HG03571 (cell line): Measurements from ENCODE around the gene TPRKB.
A peak's percentile ranks its signal among the peaks of the same experiment; 100 is the strongest.
"Not testable (repeated sequence)": the region's sequence is repeated elsewhere in the genome, so short reads cannot be mapped to it uniquely, and the experiment has no call there.

ENCODE experiments used
- ATAC-seq: cut with Tn5 transposase; IDR thresholded peaks from one replicate; pipeline ENCODE4 v1.9.1; 2021; ENCODE audit not compliant: unreplicated experiment

Gene TPRKB

DNA sequence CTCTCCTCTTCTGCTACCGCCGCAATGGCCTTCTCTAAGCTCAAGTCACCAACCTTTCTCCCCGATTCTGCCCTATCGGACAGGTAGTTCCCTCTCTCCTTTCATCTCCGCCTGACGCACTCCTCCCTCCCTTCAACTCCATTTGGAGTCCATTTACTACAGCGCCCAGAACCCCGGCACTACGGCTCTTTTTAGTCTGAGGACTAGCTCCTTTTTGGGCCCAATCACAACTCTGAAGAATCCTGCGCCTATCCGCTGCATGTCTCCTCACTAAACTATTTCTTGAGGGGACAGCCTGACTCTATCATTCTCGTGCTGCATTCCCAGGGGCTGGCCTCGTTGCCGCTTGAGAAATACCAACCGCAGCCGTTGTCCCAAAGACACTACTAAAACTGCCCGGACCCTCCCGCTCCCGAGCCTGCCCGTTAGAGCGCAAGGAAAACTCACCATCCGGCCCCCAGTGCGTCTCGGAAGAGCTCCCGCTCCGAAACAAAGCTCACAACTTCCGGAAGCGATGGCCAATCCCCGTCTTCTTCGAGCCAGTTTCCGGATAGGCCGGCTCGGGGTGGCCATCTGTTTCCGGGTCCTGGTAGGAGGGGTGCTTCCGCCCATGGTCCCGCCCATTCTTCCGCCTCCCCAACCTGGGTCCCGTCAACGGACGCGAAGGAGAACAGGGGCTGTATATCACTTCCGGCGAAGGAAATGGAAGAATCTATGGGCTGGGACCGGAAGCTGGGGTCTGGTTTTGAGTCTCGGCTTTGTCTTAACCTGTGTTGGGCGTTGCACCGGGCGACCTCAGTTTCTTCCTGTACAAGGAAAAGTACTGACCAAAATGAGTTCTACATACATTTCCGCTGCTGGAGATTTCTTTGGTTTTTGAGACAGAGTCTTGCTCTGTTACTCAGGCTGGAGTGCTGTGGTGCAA is at the start of gene TPRKB:
Gene TPRKB, minus strand, starts transcription at position 491 of the 925 bp plus-strand sequence. CDS start 2,776 bp downstream, outside the sequence.
- peak; percentile 95 for ATAC-seq

DNA sequence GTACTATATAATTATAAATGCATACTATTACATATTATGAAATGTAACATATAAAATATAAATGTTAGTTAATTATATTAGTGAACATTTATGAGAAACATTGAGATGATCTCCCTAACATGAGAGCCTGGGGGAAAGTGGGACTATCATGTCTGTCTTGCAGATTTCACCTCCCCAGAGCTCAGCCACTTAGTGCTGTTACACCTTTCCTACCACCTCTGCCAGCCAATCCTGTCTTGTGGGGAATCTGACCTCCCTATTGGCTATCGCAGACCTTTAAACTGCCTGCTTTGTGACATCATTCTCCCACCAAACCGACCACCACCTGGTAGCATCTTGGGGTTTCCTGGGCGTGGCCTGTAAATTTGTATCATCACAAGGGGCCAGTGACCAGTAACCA is 46.7 kb upstream of the TPRKB start, which contains the start of gene C2orf78:
Gene C2orf78, plus strand, starts transcription at position 301 of the 400 bp plus-strand sequence. CDS start 127 bp downstream, outside the sequence.
- ATAC-seq: not testable (repeated sequence)

DNA sequence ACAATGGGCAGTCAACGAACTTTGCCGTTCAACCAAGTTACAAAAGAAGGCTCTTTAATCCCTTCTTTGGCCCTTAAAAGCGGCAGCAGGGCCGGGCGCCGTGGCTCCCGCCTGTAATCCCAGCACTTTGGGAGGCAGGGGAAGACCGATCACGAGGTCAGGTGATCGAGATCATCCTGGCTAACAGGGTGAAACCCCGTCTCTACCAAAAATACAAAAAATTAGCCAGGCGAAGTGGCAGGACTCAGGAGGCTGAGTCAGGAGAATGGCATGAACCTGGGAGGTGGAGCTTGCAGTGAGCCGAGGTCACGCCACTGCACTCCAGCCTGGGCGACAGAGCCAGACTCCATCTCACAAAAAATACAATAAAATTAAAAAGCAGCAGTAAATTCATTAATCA is 46.3 kb upstream of the TPRKB start:
- ATAC-seq: not testable (repeated sequence)

DNA sequence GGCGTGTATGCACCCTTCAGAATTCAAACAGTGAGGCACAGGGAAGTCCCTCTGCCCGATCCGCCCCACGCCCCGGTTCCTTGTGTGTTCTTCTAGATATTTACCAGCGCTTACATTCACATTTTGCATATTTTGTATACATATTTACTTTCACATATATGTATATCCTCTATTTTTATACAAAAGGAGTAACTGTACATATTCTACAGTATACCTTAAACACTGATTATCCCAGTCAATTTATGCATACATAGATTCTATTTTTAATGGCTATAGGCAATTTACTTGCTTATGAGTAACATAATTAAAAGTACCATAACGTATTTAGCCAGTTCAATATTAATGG is 43.1 kb upstream of the TPRKB start:
- no peak for ATAC-seq

DNA sequence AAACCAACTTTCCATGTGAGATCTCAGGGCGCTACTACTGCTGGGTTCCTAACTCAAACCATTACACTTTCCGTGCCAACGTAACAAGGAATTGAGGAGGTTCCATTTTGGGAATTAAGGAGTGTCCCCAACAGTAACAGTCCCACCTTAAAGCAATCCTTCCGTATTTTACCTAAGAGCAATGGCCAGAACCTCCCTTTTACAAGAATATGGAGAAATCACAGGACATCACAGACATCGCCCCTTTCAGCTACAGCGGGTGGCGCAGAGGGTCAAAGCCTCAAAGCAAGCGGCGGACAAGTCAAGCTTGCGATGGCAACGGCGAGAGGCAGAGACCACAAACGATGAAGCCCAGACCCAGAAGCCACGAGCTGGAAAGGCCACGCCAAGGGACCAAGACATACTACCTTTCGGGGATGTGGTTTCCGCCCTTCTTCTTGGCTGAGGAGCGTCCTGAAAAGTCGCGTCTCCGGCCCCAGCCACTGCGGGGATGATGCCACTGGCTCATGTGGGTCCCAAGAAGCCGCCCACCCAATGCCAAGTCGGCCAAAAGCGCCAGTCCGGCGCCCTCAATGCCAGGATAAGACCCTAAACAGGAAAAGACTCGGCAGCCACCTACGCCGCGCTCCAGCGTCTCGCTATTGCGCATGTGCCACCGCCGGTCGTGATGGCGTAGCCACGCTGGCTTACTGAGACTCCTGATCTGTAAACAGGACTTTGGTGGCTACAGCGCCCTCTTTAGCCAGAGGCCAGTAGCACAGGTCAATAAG is 42.5 kb upstream of the TPRKB start, which contains the start of gene DUSP11:
Gene DUSP11, minus strand, starts transcription at position 637 of the 770 bp plus-strand sequence. Its CDS starts 129 bp downstream, at position 508.
- peak; percentile 99 for ATAC-seq

DNA sequence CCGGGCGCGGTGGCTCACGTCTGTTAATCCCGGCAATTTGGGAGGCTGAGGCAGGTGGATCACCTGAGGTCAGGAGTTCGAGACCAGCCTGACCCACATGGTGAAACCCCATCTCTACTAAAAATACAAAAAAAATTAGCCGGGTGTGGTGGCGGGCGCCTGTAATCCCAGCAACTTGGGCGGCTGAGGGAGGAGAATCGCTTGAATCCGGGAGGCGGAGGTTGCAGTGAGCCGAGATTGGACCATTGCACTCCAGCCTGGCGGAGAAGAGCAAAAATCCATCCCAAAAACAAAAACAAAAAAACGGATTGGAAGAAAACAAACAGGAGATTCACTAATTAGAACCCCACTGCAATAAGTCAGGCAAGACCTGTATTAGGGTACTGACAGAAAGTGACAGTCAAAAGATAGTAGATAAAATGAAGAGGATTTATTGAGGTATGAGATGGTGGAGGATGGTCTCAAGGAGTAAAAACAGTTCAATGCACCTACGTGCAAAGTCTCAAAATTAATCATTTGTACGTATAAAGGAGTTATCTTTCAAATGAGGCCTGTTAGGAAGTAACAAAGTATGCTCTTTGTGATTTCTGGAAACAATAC is 41.8 kb upstream of the TPRKB start:
- not testable (repeated sequence) for ATAC-seq

DNA sequence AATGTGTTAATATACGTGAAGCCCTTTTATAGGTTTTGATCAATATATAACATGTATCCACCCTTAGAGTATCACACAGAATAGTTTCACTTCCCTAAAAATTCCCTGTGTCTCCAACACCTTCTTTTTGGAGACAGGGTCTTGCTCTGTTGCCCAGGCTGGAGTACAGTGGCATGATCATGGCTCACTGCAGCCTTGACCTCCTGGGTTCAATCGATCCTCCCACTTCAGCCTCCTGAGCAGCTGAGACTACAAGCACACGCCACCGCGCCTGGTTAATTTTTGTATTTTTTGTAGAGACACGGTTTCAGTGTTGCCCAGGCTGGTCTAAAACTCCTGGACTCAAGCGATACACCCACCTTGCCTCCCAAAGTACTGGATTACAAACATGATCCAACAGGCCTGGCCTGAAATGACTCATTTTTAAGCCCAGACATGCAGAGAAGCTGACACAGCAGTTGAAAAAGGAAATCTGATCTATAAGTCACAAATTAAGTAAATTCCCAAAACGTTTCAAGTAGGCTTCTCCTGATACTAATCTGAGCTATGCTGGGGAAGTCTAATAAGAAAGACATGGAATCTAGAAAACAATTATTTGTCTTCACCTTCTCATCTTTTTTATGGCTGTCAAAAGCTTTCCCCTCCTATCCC is 39.8 kb upstream of the TPRKB start:
- ATAC-seq: no peak

DNA sequence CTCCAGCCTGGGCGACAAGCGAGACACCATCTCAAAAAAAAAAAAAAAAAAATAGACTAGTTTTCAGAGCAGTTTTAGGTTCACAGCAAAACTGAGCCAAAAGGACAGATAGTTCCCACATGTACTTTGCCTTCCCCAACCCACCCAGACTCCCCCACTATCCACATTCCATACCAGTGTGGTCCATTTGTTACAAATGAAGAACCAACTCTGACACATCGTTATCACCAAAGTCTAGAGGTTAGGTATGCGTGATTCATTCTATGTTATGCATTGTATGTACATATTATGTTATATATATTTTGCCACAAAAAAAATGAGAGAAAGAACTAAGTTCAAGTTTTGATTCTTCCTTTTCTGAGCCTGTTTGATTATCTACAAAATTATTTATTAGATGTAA is 39.2 kb upstream of the TPRKB start:
- ATAC-seq: no peak

DNA sequence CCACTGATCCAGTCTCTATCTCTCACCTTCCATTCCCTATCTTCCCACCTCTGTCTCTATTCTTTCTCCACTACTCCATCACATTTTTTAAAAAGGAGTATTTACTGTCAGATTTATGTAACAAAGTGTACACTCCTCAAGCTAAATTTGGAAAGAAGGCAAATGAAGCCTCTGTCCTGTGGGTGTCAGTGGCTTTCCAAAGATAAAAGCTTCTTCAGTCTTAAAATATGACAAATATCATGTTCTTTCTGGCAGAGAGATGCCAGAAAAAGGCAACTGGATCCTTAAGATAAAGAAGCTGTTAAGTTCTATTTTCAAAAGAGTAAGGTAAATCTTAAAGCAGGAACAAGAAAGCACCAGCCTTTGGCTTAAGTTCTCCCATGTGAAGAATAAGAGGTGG is 35.7 kb upstream of the TPRKB start:
- ATAC-seq: no peak

DNA sequence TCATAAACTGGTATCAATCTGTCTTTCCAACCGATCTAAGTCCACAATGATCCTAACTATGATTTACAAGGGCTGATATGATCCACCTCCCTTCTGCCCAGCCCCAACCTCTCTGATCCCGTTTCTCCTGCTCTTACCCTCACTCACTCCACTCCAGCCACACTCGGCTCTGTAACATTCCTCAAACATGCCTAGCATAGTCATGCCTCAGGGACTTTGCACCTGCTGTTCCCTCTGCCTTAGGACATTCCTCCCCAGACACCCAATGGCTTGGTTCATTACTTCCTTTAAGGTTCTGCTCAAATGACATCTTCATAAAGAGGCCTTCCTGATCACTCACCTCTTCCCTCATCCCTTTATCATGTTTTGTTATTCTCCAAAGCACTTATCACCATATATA is 33.6 kb upstream of the TPRKB start:
- ATAC-seq: no peak

DNA sequence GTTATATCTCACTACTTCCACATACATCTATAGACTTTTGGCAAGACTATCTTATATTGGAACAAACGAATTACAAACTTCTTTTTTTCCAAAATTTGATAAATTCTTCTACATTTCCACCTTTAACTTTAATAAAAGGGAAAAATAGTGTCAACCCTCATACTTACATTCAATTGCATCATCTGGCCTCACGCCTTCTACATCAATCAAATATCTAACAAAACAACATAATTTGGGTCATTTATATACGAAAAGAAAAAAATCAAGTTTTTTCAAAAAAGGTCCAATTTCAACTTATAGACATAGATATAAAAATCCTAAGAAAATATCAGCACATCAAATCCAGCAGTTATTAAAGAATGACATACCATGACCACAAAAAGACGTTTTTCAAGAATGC is 29.8 kb upstream of the TPRKB start:
- ATAC-seq: no peak

DNA sequence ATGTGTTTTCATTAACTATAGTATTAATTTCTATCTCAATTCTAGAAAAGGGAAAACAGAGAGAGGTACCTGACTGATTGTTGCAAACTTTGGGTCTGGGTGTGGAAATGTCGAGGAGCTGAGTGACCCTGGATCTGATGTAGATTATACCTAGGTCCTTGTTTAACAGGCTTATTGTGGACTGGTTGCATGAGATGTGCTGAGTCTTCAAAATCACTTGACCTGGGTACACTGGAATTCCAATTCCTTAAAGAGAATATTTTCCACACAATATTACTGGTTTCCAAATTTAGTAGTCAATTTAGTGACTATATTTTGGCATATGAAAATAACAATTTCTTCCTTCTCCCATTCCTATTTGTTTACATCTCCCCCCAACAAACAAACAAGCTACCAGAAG is 29.2 kb upstream of the TPRKB start:
- no peak for ATAC-seq

DNA sequence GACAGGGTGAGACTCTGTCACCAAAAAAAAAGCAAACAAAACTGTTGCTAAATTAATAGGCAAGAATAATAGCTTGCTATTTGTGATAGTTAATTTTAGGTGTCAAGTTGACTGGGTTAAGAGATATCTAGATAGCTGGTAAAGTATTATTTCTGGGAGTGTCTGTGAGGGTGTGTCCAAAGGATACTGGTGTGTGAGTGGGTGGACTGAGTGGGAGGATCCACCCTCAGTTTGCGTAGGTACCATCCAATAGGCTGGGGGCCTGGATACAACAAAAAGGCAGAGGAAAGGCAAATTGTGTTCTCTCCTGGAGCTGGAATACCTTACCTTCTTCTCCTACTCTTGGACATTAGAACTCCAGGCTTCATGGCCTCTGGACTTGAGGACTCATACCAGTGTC is 27.8 kb upstream of the TPRKB start:
- no peak for ATAC-seq

DNA sequence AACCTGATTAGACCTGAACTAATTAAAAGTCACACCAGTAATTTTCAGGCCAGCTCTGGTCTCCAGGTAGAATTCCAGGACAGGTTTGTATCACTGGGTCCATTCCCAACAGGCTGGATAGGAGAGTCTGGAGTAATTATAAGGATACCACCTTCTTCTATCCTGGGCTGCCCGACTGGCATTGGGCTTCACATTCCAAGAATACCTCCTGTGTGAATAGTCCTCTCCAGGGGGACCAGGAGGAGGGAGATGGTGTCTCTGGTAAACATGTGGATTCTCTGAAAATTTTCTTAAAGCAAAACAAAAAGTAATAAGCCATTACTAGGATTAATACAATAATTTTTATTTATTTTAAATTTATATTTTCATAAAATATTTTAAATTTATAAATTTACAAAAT is 25.4 kb upstream of the TPRKB start:
- ATAC-seq: no peak

DNA sequence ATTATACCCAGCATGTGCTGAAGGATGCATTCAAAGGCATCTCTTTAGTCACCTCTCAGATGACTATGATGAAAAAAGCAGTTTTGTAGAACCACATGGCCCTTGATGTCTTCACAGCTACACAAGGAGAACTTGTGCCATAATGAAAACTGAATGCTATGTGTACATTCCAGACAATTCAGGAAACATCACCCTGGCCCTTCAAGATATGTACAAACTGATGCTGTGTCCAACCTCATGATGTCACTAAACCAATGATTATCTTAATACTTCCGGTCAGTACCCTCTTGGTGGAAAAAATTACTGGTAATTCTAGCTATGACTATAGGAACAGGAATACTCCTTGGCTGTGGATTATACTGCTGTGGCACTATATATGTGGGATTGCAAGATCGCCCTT is 22.8 kb upstream of the TPRKB start:
- no peak for ATAC-seq

DNA sequence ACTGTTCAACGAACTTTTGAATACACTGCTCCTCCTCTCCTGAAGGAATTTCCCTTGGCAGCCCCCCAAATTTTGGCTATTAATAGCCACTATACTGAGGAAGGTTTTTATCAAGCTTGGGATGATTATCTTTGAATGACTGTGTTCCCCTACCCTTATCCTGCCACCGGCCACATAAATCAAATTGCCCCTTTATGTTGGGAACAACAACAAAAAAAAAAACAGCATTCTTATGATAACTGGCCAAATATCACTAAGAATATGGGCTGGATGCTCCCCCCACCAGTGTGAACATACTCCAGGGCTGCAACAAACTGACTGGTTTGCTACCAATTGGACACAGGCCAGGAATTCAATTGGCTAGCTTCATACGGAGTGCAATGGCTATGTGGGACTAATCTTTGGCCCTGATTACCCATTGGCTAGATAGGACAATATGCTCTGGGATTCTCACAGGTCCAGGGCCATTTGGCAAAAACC is 22.2 kb upstream of the TPRKB start:
- ATAC-seq: no peak

DNA sequence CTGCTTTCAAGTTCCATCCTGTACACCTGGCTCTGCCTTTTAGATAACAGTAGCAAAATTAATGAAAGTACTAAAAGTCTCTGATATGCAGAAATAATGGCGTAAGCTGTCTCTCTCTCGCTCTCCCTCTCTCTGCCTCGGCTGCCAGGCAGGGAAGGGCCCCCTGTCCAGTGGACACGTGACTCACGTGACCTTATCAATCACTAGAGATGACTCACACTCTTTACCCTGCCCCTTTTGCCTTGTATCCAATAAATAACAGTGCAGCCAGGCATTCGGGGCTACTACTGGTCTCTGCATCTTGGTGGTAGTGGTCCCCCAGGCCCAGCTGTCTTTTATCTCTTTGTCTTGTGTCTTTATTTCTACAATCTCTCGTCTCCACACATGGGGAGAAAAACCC is 17.2 kb upstream of the TPRKB start:
- ATAC-seq: not testable (repeated sequence)

DNA sequence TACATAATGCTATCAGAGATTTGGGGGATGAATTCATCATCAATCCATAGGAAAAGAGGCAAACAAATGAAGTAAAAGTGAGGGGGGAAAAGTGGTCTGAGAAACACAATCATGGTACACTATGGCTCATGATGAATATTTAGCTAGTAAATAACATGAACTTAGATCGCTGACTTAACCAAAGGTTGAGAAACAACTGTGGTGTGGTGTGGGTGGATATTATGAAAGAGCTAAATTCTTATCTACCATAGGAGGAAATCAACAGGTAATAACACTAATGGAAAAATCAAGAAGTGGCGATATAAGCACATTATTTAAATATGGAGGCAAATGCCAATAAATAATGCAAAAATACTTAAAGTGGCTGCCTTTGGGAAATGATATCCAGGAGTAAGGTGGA is 12.2 kb upstream of the TPRKB start:
- ATAC-seq: no peak

DNA sequence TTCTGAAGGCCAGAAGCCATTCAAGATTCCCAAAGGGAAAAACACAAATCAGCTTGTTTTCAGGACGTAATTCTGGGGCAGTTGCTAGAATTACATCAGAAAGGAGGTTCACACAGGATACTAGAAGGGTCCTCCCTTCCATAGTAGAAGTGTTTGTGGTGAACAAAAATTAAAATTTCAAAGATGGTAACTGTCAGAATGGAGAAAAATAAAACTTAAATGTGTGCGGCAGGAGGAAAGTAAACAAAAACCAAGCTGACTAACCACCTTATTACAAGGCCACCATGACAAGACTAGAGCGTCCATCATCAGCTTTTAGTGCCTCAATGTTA is 9.7 kb upstream of the TPRKB start:
- ATAC-seq: no peak

DNA sequence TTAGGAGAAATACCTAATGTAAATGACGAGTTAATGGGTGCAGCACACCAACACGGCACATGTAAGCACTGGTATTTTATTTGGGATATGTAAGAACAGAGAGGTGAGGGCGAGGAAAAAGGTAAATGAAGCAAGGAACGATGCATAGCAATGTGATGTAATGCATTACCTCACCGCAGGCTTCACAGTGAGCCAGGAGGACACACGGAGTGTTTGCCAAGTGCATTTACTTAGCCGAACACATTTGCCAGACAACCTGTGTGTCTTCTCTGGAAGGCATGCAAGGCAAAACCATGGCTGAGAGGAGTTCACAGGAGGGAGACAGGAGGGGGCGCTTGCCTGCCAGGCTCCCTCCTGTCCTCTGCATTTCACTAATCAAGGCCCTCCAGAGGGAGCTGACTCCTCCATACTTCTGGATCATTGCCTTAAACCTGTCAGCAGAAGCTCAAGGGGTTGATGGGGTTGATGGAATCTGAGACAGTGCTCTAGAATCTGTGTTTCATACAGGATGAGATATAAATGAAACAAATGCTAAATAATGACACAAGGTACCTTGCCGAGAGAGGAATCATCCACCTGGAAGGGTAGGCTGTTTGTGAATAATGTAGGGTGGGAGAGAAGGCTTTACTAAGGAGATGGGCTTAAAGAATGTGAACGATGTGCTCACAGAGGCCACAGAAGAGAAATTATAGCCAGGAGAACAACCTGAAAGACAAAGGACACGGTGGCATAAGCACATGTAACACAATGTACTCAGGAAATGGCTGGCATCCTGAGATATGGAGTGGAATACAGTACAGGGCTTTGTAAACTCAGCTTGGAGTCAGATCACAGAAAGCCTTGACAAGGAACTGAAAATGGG is 9.1 kb upstream of the TPRKB start:
- ATAC-seq: no peak
